Epithelial cell of proximal tubule (primary cell): Measurements from ENCODE around the gene PIK3R5. TPM values are rescaled to one million over a fixed set of nuclear protein-coding genes. Genes with fewer than 3 reads are reported as not detected.

Experiments used
- DNase-seq: peaks from one replicate; pipeline ENCODE4 v3.0.0-alpha.2; 2011; ENCODE audit warnings: low read depth
- H3K4me3 ChIP-seq: 2 replicates; pipeline ENCODE4 v1.5.1; 2011; ENCODE audit warnings: low read depth, mild to moderate bottlenecking, low read length
- CTCF ChIP-seq: conservative IDR thresholded peaks from 2 replicates; pipeline ENCODE4 v1.5.1; 2012; ENCODE audit warnings: low read depth, mild to moderate bottlenecking, low read length
- total RNA-seq: library from RNA; depleted of rRNA; stranded (reverse); fragments of >200 nt; gene quantifications from 2 replicates; pipeline ENCODE4 v1.2.3, GENCODE V29; 2015

Gene PIK3R5
- total RNA-seq, 1 donor from 2014 or later: 0.12 TPM

- DNase-seq: no peak
- H3K4me3 ChIP-seq: no peak overlapping the region
- TF ChIP-seq CTCF: no peak
Observed at GRCh38 chr17:8881606-8882005, 83.9 kb downstream of the PIK3R5 start.

- DNase-seq: no peak
- H3K4me3 ChIP-seq: no peak overlapping the region
- TF ChIP-seq CTCF: no peak
Observed at GRCh38 chr17:8880466-8880865, 85.0 kb downstream of the PIK3R5 start.

DNA sequence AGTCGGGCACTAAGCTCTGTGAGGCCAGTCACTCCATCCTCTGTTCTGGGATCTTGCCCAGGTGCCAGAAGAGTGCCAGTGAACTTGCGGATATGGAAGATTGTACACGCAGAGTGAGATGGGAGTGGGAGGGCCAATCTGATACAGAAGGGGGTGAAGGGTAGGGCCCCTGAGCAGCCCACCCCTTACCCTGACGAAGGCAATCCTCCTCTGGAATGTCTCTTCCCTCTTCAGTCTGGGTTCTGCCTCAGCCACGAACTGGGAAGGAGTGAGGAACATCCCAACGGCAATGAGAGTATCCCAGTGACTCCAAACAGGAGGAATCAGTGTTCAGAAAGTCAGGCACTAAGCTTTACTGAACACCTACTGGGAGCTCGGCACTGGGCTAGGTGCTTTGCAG is 86.1 kb downstream of the PIK3R5 start:
- DNase-seq: no peak
- TF ChIP-seq CTCF: no peak
- no peak overlapping the region for H3K4me3 ChIP-seq

GRCh38 chr17:8877984-8878383 is 87.5 kb downstream of the PIK3R5 start:
- no peak overlapping the region for H3K4me3 ChIP-seq
- TF ChIP-seq CTCF: no peak
- no peak for DNase-seq

DNA sequence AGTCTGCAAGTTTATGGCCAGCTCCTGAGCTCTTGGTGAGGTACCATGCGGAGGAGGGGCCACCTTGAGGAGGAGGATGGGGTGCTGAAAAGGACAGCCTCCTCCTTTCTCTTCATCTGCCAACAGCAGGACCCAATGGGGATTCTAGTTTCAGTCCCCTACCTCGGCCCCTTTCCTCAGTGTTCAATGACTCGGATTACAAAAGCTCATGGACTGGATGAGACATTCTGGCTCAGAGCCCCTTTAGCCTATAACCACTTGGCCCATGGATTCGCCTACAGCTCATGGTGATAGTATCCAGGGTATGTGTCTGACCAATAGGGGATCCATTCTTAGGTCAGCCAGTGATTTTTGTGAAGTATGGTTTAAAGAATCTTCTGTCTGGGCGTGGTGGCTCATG is 89.5 kb downstream of the PIK3R5 start:
- no peak for DNase-seq
- TF ChIP-seq CTCF: no peak
- H3K4me3 ChIP-seq: no peak overlapping the region

GRCh38 chr17:8875436-8875835 is 90.1 kb downstream of the PIK3R5 start:
- no peak overlapping the region for H3K4me3 ChIP-seq
- DNase-seq: no peak
- TF ChIP-seq CTCF: no peak

DNA sequence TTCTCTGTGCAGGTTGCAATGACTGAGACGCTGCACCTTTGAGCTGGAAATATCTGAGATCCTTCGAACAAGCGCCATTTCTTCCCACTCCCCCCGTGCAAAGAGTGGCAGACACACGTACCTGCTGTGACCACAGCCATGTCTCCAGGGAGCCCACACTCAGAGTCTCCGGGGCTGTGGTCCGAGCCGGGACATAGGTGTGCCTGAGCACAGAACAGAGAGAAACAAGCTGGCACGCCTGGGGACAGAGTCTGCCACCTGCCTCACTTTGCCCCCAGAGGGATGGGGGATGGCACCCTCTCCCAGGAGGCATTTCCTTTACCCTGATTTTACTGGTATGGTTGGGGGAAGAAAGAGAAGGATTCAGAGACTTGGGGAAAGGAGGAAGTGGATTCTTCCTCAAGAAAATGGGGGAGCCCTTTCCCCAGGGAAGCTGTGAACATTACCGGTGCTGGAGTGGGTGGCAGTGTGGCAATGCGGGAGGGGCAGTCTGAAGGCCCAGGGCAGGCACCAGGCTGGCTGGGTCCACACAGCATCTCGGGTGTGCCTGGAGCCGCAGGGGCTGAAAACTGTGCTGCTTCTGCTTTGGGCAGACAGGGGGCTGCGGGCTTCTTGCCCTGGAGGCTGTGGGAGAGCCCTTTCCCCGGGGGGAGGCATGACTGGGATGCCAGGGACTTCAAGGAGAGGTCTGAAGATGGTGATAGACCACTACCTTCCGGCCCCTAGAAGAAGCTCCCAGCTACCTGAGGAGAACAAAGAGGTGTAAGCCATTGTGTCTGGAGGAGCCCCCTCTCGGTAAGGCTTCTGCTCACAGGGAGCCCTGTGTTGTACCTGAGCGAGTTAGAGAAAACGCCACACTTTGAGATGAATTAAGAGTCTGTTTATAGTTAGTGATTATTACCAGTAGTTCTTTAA is 91.4 kb downstream of the PIK3R5 start:
- no peak for TF ChIP-seq CTCF
- DNase-seq: no peak
- H3K4me3 ChIP-seq: no peak overlapping the region
